Measurements from ENCODE around the gene TECTA.
"Not testable (repeated sequence)": the region's sequence is repeated elsewhere in the genome, so short reads cannot be mapped to it uniquely, and the experiment has no call there.

The TECTA gene

DNA sequence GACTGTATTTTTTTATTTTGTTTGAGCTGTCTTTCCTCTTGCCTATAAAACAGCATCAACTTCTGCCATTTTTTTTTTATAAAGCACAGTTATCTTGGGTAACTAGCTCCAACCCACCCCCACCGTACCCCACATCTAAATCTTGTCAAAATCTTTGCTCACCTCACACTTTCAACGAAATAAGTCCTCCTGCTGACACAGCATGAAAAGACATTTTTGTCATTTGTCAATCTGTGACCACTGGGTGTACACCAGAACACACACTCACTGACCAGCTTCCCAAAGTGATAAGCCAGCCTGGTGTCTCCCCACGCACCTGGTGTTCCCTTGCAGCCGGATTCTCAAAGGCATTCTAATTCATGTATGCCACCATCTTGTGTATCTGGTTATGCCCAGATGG lies 1.7 kb upstream of the TECTA start:
- DNase-seq = no peak

DNA sequence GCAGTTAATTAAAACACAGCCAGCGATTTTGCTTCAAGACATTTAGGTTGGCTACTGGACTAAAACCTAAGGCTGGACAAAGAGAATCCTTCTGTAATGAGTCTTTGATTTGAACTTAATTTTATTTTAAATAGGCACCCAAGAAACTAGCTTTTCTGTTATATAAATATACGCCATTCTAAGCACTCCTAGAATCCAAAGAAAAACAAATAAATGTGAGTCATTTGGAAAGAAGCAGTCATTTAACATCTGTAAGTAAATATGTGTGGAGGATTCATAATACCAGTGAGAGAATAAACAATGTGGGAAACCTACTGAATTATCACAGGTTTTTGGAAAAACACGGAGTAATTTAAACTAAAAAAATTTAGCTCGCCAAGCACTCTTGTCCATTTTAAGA lies 1.2 kb upstream of the TECTA start:
- DNase-seq = no peak

GRCh38 chr11:121104312-121104762 lies 3.3 kb downstream of the TECTA start:
- DNase-seq = no peak

DNA sequence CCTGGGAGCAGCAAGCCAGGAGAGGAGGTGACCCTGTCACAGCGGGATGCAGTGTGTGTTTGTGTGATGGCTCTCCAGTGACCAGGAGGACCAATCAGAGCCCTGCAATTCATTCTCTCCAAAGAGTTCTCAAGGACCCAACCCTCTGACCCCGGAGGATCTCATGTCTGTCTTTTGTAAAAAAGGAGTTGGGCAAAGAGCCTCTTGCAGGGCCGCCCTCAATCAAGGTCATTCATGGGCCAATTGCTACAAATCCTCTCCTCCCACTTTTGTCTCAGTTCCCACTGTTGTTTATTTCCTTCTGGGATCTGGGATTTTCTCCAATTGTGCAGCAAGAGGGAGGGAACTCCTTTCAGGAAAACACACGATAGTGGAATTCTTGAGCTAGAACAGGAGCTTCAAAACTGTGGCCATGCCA lies 4.0 kb downstream of the TECTA start:
- no peak for DNase-seq

DNA sequence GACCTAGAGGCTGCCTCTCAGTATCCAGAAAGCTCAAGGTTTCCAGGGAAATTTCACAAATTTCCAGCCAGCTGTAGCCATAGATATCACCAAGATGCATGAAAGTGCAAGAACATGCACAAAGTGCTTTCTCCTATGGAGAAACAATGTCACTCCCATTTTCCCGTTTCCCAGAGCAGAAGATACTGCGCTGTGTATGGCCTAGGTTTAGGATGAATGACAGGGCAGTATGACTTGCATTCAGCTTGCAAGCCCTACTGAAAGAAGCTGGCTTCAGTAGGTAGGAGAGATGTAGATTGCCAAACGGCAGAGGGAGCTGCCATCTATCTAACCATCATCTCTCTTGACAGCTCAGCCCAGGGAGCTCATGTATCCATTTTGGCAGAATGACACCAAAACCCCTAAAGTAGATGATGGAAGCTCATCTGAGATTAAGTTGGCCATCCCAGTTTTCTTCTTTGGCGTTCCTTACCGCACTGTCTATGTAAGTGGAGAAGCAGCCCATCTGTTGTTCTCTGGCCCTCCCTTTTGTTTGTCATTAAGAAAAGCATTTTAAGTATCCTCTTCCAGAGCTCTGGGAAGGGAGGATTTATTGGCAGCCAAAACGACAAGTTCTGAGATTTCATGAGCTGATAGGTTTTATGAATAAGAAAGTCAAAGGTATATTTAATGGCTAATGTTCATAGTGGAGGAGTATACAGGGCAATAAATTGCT lies 4.6 kb downstream of the TECTA start:
- DNase-seq = no peak

GRCh38 chr11:121106812-121107211 lies 5.8 kb downstream of the TECTA start:
- DNase-seq = no peak

DNA sequence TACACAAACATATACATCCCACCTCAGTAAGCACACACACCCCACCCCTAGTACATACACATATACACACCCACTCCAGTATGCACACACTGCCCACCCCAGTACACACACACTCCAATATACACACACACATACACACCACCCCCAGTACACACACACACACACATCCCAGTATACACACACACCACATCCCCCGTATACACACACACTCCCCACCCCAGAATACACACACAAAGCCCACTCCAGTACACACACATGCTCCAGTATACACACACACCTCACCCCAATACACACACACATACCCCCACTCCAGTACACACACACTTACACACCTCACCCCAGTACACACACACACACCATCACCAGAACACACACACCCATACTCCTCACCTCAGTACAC lies 7.4 kb downstream of the TECTA start:
- DNase-seq = no peak

DNA sequence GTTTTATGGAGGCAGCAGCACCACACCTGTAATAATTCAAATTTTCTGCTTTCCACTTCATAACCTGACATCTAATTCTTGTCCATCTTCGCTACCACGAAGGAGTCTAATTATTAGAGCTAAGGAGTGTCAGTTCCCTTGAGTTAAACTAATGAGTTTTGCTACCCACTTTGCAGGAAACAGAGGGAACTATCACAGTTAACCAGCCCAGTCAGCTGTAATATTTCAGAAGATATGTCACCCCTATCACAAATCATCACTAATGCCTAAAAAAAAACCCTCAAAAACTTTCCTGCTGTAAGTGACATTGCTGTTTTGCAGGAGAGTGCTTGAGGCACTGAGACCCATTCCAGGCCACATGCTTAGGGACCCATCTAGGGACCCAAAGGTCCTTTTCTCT lies 8.4 kb downstream of the TECTA start:
- DNase-seq = no peak

GRCh38 chr11:121109916-121110586 lies 9.0 kb downstream of the TECTA start:
- DNase-seq = no peak

DNA sequence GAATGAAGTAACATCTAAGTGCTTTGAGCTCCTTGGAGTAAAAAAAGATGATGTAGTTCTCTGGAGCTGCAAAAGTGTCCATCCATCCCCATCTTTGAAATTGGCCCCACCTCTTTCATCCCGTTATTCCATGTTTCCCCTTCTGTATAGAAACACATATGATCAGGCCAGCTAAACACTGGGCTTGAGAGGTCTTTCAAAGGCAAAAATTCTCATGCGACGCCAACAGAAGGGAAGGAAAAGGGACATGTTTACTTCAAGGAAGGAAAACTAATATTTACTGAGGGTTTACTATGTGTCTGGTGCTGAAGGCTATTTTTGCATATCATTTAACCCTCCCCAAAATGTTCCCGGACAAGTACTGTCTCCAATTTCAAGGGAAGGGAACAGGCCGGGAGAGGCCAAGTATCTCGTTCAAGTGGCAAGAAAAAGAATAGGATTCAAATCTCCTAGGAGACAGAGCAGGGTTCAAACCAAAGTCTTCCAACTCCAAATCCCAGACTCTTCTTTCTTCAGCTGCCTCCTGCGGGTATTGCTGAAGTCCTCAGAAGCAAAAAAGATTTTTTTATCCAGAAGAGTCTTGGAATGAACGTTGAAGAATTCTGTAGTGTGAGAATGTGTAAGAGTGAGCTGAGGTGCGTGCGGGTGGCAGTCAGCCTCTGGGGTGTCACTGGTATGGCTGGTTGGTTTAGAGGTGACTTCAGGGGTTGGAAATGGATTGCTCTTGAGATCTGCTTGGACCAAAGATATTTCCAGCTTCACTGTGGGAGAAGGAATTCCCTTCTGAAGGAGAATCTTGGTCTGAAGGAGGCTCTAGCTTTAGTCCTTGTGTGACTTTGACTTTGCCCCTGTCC lies 10.1 kb downstream of the TECTA start:
- DNase-seq = no peak

- DNase-seq = peak; percentile 54
These were observed 11.7 kb downstream of the TECTA start for GRCh38 chr11:121112498-121113455.

DNA sequence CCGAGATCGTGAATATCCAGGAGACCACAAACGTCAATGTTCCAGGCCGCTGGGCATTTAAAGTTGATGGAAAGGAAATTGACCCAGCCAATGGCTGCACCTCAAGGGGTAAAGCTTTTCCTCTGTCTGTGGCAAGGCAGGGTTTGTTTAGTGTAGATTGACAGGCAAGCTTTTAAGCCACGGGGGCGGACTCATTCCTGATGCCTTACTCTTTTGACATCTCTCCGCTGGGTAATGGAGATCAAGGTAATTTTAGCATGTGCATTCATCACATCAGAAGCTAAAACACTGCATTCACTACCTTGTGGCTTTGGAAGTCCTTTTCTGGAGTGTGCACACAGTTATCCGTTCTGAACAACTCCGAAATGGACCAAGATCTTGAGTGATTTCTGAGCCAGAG lies 12.6 kb downstream of the TECTA start:
- no peak for DNase-seq

GRCh38 chr11:121115024-121115423 lies 14.0 kb downstream of the TECTA start:
- DNase-seq = not testable (repeated sequence)

- DNase-seq = no peak
These were observed 16.7 kb downstream of the TECTA start for GRCh38 chr11:121117788-121118187.

GRCh38 chr11:121119440-121119839 lies 18.4 kb downstream of the TECTA start:
- DNase-seq = no peak

- DNase-seq = no peak
These were observed 21.3 kb downstream of the TECTA start for GRCh38 chr11:121122328-121122727.

DNA sequence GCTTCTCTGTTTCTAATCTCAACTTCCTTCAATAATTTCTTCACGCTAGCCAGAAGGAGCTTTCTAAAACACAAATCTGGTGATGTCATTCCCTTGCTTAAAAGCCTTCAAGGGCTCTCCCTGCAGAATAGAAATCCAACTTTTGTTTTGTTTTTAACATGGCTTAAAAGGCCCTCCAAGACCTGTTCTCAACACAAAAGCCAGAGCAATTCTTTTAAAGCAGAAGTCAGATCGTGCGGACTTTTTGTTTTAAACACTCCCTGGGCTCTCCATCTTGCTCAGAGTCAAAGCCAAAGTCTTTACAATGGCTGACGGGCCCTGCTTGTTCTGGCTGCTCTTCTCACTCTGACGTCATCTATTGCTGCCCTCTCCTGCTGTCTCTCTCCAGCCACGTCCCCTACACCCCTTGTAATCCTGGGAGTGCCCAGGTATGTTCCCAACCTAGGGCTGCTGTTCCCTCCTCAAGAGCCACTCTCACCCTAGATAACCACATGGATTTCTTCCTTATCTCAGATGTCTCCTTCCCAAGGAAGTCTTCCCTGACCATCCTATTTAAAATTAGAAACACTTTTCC lies 22.5 kb downstream of the TECTA start:
- no peak for DNase-seq

DNA sequence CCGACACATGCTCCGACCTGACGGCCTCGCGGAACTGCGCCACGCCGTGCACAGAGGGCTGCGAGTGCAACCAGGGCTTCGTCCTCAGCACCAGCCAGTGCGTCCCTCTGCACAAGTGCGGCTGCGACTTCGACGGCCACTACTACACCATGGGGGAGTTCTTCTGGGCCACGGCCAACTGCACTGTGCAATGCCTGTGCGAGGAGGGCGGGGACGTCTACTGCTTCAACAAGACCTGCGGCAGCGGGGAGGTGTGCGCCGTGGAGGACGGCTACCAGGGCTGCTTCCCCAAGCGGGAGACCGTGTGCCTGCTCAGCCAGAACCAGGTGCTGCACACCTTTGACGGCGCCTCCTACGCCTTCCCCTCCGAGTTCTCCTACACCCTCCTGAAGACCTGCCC lies 26.8 kb downstream of the TECTA start:
- no peak for DNase-seq

DNA sequence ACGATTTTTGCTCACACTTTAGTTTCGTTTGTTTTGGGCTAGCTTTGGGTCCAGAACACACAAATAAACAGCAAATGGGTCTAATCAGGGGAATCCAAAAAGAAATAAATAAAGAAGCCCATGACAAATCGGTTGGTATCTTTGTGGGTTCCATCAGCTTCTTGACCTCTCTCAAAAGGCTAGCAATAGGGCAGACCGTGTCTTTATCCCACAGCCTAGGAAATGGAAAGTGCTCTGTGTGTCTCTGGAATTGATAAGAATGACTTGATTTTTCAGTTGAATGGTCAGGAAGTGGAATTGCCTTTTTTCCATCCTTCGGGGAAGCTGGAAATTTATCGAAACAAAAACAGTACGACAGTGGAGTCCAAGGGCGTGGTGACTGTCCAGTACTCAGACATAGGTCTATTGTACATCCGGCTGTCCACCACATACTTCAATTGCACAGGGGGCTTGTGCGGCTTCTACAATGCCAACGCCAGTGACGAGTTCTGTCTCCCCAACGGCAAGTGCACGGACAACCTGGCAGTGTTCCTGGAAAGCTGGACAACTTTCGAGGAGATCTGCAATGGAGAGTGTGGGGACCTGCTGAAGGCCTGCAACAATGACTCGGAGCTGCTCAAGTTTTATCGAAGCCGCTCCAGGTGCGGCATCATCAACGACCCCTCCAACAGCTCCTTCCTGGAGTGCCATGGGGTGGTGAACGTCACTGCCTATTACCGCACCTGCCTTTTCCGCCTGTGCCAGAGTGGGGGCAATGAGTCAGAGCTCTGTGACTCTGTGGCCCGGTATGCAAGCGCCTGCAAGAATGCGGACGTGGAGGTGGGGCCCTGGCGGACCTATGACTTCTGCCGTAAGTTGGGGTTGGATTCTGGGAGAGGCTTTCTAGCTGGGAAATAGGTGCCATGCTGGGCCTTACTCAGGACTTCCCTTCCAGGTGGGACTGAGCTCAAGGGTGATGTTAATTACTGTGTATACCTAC lies 28.6 kb downstream of the TECTA start:
- DNase-seq = no peak

GRCh38 chr11:121131656-121132055 lies 30.6 kb downstream of the TECTA start:
- no peak for DNase-seq
